Vagina (tissue), 2 donors: ENCODE results near the gene MDN1.

ENCODE experiments used
- CTCF ChIP-seq, 3 experiments: fragments of 450-650 bp in 2 of 3; fragments of 200-600 bp in 1 of 3; sonication (generic) in 1 of 3; IDR thresholded peaks; one replicate each; pipeline ENCODE4 v1.5.1; 2017 to 2019; ENCODE audit warnings: antibody characterized with exemption in 3 of 3, mild to moderate bottlenecking in 2 of 3, moderate library complexity in 2 of 3
- POLR2A ChIP-seq, 2 donors: fragments of 450-650 bp; IDR thresholded peaks; one replicate each; pipeline ENCODE4 v1.6.1; 2017; ENCODE audit warnings: antibody characterized with exemption in 2 of 2, mild to moderate bottlenecking in 2 of 2, moderate library complexity in 2 of 2

- TF ChIP-seq POLR2A (IDR thresholded peaks at IDR 0.05) (no peak), CTCF (IDR thresholded peaks at IDR 0.05) (no peak)
Observed at GRCh38 chr6:89745716-89746115, 73.9 kb downstream of the MDN1 start.
